OCI-LY1 (cell line): ENCODE data around the gene VARS2.
A peak's percentile ranks its signal among the peaks of the same experiment; 100 is the strongest.

Experiments used
- H2AFZ ChIP-seq: fragments of 200-600 bp; sonication (generic), shearing (Covaris generic); 2 replicates; pipeline ENCODE4 v1.6.0; 2014; ENCODE audit warnings: antibody characterized with exemption, mild to moderate bottlenecking, low read length
- H3F3A ChIP-seq: fragments of 200-600 bp; sonication (generic), shearing (Covaris generic); 2 replicates; pipeline ENCODE4 v1.6.0; 2014; ENCODE audit warnings: mild to moderate bottlenecking, antibody characterized with exemption, low read length, moderate library complexity; ENCODE audit not compliant: insufficient read depth
- H3K27ac ChIP-seq: fragments of 200-600 bp; sonication (generic); 2 replicates; pipeline ENCODE4 v1.5.1; 2014; ENCODE audit warnings: low read length, mixed run types, mild to moderate bottlenecking, low read depth; ENCODE audit not compliant: poor library complexity, severe bottlenecking
- H3K27me3 ChIP-seq: fragments of 200-600 bp; sonication (generic); 2 replicates; pipeline ENCODE4 v1.6.0; 2014; ENCODE audit warnings: antibody characterized with exemption, mild to moderate bottlenecking, low read length, moderate library complexity; ENCODE audit not compliant: insufficient read depth
- H3K36me3 ChIP-seq: fragments of 200-600 bp; sonication (generic); 2 replicates; pipeline ENCODE4 v1.6.1; 2014; ENCODE audit warnings: mild to moderate bottlenecking, antibody characterized with exemption, low read length, moderate library complexity, mixed read lengths; ENCODE audit not compliant: insufficient read depth
- H3K4me1 ChIP-seq: fragments of 200-600 bp; sonication (generic); 2 replicates; pipeline ENCODE4 v1.5.1; 2014; ENCODE audit warnings: mild to moderate bottlenecking, low read length, moderate library complexity; ENCODE audit not compliant: insufficient read depth, severe bottlenecking
- H3K4me2 ChIP-seq: fragments of 200-600 bp; sonication (generic), shearing (Covaris generic); 2 replicates; pipeline ENCODE4 v1.6.1; 2014; ENCODE audit warnings: low read length
- H3K4me3 ChIP-seq: fragments of 200-600 bp; sonication (generic); 2 replicates; pipeline ENCODE4 v1.5.1; 2014; ENCODE audit warnings: low read length, low read depth, mild to moderate bottlenecking, mixed read lengths; ENCODE audit not compliant: poor library complexity, severe bottlenecking
- H3K79me2 ChIP-seq: fragments of 200-600 bp; shearing (Covaris generic); 2 replicates; pipeline ENCODE4 v1.6.1; 2016; ENCODE audit warnings: mixed run types, low read length, mixed read lengths; ENCODE audit not compliant: insufficient read depth
- H3K9ac ChIP-seq: fragments of 200-600 bp; sonication (generic), shearing (Covaris generic); 2 replicates; pipeline ENCODE4 v1.6.1; 2014; ENCODE audit warnings: mild to moderate bottlenecking, low read length, mixed read lengths
- H3K9me2 ChIP-seq: fragments of 200-600 bp; sonication (generic), shearing (Covaris generic); 2 replicates; pipeline ENCODE4 v1.6.1; 2014; ENCODE audit warnings: low read depth, mild to moderate bottlenecking, low read length, mixed read lengths
- H3K9me3 ChIP-seq: fragments of 200-600 bp; shearing (Covaris generic); 2 replicates; pipeline ENCODE4 v1.6.1; 2014; ENCODE audit warnings: low read length, mixed read lengths
- H4K20me1 ChIP-seq: fragments of 200-600 bp; sonication (generic), shearing (Covaris generic); 2 replicates; pipeline ENCODE4 v1.6.0; 2016; ENCODE audit warnings: mild to moderate bottlenecking, low read length; ENCODE audit not compliant: insufficient read depth
- EZH2 ChIP-seq: fragments of 200-600 bp; sonication (generic), shearing (Covaris generic); IDR thresholded peaks from 2 replicates; pipeline ENCODE4 v1.8.0; 2017; ENCODE audit warnings: borderline replicate concordance, mixed run types, mild to moderate bottlenecking, antibody characterized with exemption, low read length, moderate library complexity, mixed read lengths
- TF ChIP-seq, protein P1 (sequence below): fragments of 200-600 bp; sonication (generic), shearing (Covaris generic); IDR thresholded peaks from 2 replicates; pipeline ENCODE4 v1.5.1; 2017; ENCODE audit warnings: mild to moderate bottlenecking, antibody characterized with exemption, low read length, moderate library complexity, mixed read lengths

VARS2 gene

DNA sequence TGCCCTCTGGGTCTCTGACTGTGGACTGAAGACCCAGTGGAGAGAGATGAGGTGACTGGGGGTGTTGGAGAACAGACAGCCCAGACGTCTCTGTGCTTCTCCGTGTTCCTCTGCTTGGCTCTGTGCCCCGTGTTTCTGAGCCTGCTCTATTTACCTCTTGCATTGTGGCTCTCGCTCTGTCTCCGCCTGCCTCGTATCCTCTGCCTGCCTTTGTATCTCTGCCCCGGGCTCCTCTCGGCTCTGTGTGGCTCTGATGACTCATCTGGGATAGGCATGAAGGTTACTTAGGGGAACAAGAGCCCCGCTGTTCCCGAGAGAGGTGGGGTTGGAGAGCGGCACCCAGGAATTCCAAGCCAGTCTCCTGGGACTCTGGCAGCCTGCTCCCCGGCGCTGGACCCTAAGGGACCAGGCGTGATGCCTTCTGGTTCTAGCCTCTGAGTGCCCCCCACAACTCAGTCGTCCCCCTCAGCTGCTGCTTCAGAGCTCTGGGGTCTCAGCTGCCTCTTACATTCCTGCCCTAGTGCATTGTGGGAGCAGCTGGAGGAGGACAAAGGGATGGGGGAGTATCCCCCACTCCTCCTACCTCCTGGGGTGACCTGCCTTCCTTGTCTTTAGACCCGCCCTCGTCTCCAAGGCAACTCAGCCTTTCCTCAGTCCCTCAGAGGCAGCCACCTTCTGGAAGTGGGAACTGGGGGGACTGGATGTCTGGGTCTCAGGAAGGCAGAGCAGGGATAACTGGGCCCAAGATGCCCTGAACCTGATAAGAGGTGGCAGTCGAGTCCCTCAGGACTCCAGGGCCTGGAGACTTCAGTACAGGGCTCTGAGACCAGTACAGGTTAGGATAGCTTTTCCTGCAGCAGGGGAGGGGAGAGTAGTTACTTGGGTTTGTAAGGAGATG, 27.8 kb upstream of the VARS2 start:
- H4K20me1 ChIP-seq: no peaks in the 10 kb centered on the region
- no peaks in the 10 kb centered on the region for H3K9me2 ChIP-seq
- peaks cover 42% of the 10 kb centered on the region for H3K4me1 ChIP-seq
- H3K4me3 ChIP-seq: peak overlapping the region; percentile 63
- H3K9me3 ChIP-seq: no peaks in the 10 kb centered on the region
- no peaks in the 10 kb centered on the region for H3F3A ChIP-seq
- no peak overlapping the region for H2AFZ ChIP-seq
- TF ChIP-seq, protein P1, sequence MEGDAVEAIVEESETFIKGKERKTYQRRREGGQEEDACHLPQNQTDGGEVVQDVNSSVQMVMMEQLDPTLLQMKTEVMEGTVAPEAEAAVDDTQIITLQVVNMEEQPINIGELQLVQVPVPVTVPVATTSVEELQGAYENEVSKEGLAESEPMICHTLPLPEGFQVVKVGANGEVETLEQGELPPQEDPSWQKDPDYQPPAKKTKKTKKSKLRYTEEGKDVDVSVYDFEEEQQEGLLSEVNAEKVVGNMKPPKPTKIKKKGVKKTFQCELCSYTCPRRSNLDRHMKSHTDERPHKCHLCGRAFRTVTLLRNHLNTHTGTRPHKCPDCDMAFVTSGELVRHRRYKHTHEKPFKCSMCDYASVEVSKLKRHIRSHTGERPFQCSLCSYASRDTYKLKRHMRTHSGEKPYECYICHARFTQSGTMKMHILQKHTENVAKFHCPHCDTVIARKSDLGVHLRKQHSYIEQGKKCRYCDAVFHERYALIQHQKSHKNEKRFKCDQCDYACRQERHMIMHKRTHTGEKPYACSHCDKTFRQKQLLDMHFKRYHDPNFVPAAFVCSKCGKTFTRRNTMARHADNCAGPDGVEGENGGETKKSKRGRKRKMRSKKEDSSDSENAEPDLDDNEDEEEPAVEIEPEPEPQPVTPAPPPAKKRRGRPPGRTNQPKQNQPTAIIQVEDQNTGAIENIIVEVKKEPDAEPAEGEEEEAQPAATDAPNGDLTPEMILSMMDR: no peak
- TF ChIP-seq EZH2: no peak
- no peaks in the 10 kb centered on the region for H3K36me3 ChIP-seq
- H3K4me2 ChIP-seq: peak overlapping the region; percentile 67; the same call in 1 of the 2 replicates
- peak overlapping the region; percentile 4; the same call in 1 of the 2 replicates for H3K9ac ChIP-seq
- H3K27me3 ChIP-seq: peaks cover 12% of the 10 kb centered on the region; the same call in 1 of the 2 replicates
- no peaks in the 10 kb centered on the region for H3K79me2 ChIP-seq
- no peak overlapping the region for H3K27ac ChIP-seq

- H3F3A ChIP-seq: no peaks in the 10 kb centered on the region
- H3K9ac ChIP-seq: no peak overlapping the region
- H3K4me1 ChIP-seq: peaks cover 39% of the 10 kb centered on the region
- H3K79me2 ChIP-seq: no peaks in the 10 kb centered on the region
- no peaks in the 10 kb centered on the region for H3K9me2 ChIP-seq
- no peak overlapping the region for H3K27ac ChIP-seq
- peaks cover 12% of the 10 kb centered on the region; the same call in 1 of the 2 replicates for H3K27me3 ChIP-seq
- H4K20me1 ChIP-seq: no peaks in the 10 kb centered on the region
- H3K9me3 ChIP-seq: no peaks in the 10 kb centered on the region
- no peaks in the 10 kb centered on the region for H3K36me3 ChIP-seq
- H2AFZ ChIP-seq: no peak overlapping the region
- TF ChIP-seq, protein P1: no peak
- TF ChIP-seq EZH2: no peak
- no peak overlapping the region for H3K4me3 ChIP-seq
- no peak overlapping the region for H3K4me2 ChIP-seq
These were observed 27.2 kb upstream of the VARS2 start for GRCh38 chr6:30886897-30887255.

DNA sequence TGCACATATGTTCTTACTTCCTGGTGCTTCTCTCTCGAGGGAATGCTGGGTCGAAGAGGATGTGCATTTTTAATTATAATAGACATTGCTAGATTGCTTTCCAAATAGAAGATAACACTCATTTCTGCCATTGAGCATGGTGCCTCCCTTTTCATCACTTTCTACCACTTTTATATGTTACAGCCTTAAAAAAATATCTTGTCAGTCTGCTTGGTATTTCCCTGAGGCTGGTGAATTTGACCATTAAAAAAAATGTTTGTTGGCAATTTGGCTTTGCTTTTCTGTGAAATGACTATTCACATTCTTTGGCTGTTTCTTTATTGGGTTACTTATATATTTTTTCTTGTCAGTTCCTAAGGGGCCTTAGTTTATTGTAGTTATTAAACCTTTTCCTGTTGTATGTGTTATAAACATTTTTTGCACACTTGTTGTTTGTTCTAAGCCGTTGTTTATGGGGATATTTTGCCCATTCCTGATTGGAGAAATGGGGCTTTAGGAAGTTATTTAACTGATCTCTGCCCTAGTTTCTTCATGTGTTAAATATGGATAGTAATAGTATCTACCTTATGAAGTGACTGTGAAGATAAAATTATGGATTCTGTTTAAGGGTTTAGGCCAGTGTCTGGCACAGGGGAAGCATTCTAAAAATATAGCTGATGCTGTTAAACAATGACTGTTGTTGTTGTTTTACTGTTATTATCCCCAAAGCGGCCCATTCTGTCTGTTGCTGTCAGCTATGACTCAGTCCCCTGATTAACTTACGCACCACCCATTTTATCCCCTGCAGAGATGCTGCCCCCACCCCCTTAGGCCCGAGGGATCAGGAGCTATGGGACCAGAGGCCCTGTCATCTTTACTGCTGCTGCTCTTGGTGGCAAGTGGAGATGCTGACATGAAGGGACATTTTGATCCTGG, 25.9 kb upstream of the VARS2 start:
- Histone ChIP-seq H3K79me2 (no peaks in the 10 kb centered on the region), H3K4me3 (no peak overlapping the region), H3K9me3 (no peaks in the 10 kb centered on the region), H2AFZ (no peak overlapping the region), H3K4me2 (no peak overlapping the region), H3K27ac (no peak overlapping the region), H3K27me3 (peaks cover 12% of the 10 kb centered on the region; the same call in 1 of the 2 replicates), H4K20me1 (no peaks in the 10 kb centered on the region), H3F3A (no peaks in the 10 kb centered on the region), H3K9ac (no peak overlapping the region), H3K4me1 (peaks cover 27% of the 10 kb centered on the region), H3K36me3 (no peaks in the 10 kb centered on the region), H3K9me2 (no peaks in the 10 kb centered on the region)
- TF ChIP-seq EZH2: no peak
- TF ChIP-seq, protein P1: no peak
